ENCODE data around the gene PLD5.

- TF ChIP-seq EZH2 (IDR thresholded peaks at IDR 0.05; ENCODE audit: borderline replicate concordance, low read length) (no peak), CTCF (IDR thresholded peaks at IDR 0.05; ENCODE audit: low read length) (no peak)
Observed at GRCh38 chr1:242449661-242450060, 74.8 kb downstream of the PLD5 start.

Data from OCI-LY1 (cell line).